Endodermal cell (in vitro differentiated cells): ENCODE results near the gene CD226. TPM values are rescaled to one million over a fixed set of nuclear protein-coding genes. Genes with fewer than 3 reads are reported as not detected.
"Not testable (repeated sequence)": the region's sequence is repeated elsewhere in the genome, so short reads cannot be mapped to it uniquely, and the experiment has no call there.

Experiments
- DNase-seq: peaks from one replicate; pipeline ENCODE4 v3.0.0-alpha.2; 2017
- H3K27ac ChIP-seq: 2 replicates; pipeline ENCODE4 v1.5.1; 2013; ENCODE audit warnings: mild to moderate bottlenecking, low read depth, low read length, moderate library complexity
- H3K27me3 ChIP-seq: 2 replicates; pipeline ENCODE4 v1.6.1; 2013; ENCODE audit warnings: mild to moderate bottlenecking, low read length, moderate library complexity; ENCODE audit not compliant: insufficient read depth, control insufficient read depth, poor library complexity, severe bottlenecking
- H3K36me3 ChIP-seq: 2 replicates; pipeline ENCODE4 v1.7.0; 2013; ENCODE audit warnings: mild to moderate bottlenecking, low read length, moderate library complexity; ENCODE audit not compliant: control insufficient read depth, insufficient read depth
- H3K4me1 ChIP-seq: one replicate; pipeline ENCODE4 v1.7.0; 2013; ENCODE audit warnings: low read length; ENCODE audit not compliant: control insufficient read depth, insufficient read depth
- H3K4me3 ChIP-seq: 2 replicates; pipeline ENCODE4 v1.5.1; 2013; ENCODE audit warnings: mild to moderate bottlenecking, low read length, moderate library complexity
- H3K9ac ChIP-seq: 2 replicates; pipeline ENCODE4 v1.6.1; 2013; ENCODE audit warnings: mild to moderate bottlenecking, low read length, moderate library complexity; ENCODE audit not compliant: poor library complexity, severe bottlenecking; ENCODE audit errors: extremely low read depth
- H3K9me3 ChIP-seq: 2 replicates; pipeline ENCODE4 v1.6.1; 2013; ENCODE audit warnings: mild to moderate bottlenecking, low read length, moderate library complexity; ENCODE audit not compliant: control insufficient read depth
- H3K27ac Mint-ChIP-seq: 2 replicates; pipeline ENCODE4 v1.8.0; 2020; ENCODE audit warnings: mixed read lengths
- H3K27me3 Mint-ChIP-seq: 2 replicates; pipeline ENCODE4 v1.8.0; 2021; ENCODE audit warnings: mild to moderate bottlenecking, mixed read lengths; ENCODE audit not compliant: insufficient read depth
- H3K36me3 Mint-ChIP-seq: 2 replicates; pipeline ENCODE4 v1.8.0; 2020; ENCODE audit warnings: low read depth, mixed read lengths
- H3K4me1 Mint-ChIP-seq: 2 replicates; pipeline ENCODE4 v1.8.0; 2020; ENCODE audit warnings: mixed read lengths
- H3K4me3 Mint-ChIP-seq: 2 replicates; pipeline ENCODE4 v1.8.0; 2020; ENCODE audit warnings: mild to moderate bottlenecking, moderate library complexity, mixed read lengths
- H3K9me3 Mint-ChIP-seq: 2 replicates; pipeline ENCODE4 v1.8.0; 2020; ENCODE audit warnings: mild to moderate bottlenecking, mixed read lengths
- CTCF ChIP-seq: fragments of 200-600 bp; sonication (generic); conservative IDR thresholded peaks from 2 replicates; pipeline ENCODE4 v1.5.0; 2021; ENCODE audit warnings: antibody characterized with exemption, mild to moderate bottlenecking
- WGBS, 2 experiments: methylation state at CpG; one replicate each; pipeline versions ENCODE4 v1.1.5 to v1.1.7; 2013; ENCODE audit warnings: missing lambda C conversion rate in 2 of 2, mixed read lengths in 1 of 2; ENCODE audit not compliant: insufficient coverage in 1 of 2, insufficient read length in 1 of 2; 5-methylcytosine and 5-hydroxymethylcytosine counted together
- total RNA-seq, 2 donors: library from RNA; stranded (reverse); fragmentation: NEBNext Ultra II Directional in 1 of 2; extraction: Animal tissue kit (Norgen Biotek cat#: 25700) in 1 of 2; gene quantifications; 2 replicates in 1 of 2; 3 replicates in 1 of 2; pipeline ENCODE4 v1.2.1, GENCODE V29; 2021

CD226 gene
- total RNA-seq, 2 donors from 2014 or later: 0.13 TPM; not detected in 1

DNA sequence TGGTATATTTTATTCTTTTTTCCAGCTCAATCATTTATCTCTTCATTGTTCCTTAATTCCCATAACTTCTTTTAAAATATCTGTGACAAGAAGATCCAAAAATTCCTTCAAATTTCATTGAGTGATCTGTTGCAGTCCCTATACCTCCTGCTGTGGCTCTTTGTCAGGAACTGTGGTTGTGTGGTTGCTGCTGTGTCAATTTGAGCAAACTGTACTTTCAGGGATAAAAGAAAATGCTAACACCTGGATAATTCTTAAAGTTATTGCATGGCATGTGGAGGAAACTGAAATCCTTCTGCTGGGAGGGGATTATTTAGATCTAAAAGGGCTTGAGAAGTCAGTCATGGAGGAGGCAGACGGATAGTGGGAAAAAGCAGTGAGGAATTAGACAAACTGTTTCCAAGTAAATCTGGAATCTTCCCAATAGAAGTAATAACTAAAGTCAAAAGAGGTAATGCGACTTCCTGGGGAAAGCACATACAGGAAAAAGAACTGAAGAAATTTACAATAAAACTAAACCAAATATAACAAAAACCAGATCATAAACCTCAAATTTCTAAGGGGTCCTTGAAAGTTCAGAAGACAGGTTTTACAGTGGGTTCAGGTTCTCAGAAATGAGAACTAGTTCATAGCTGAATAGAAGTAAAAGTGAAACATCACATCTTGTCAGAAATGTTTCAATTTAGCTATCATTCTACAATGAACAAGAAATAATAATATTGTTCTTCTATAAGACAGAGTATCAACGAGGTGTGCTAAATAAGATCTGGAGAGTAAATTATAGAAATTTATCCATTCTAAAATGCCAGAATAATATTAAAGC, 33.5 kb upstream of the CD226 start:
- WGBS, 2 experiments: 73 to 83% methylated on average over 2 of the region's 3 CpGs
- H3K36me3 ChIP-seq: no peaks in the 10 kb centered on the region
- H3K27me3 ChIP-seq: no peaks in the 10 kb centered on the region
- Mint-ChIP-seq H3K27me3 (no peaks in the 10 kb centered on the region), H3K27ac (no peak overlapping the region), H3K9me3 (peaks cover 13% of the 10 kb centered on the region), H3K4me3 (no peak overlapping the region), H3K4me1 (peaks cover 20% of the 10 kb centered on the region), H3K36me3 (peaks cover 2% of the 10 kb centered on the region)
- H3K27ac ChIP-seq: no peak overlapping the region
- no peak overlapping the region for H3K4me3 ChIP-seq
- no peak overlapping the region for H3K9ac ChIP-seq
- H3K4me1 ChIP-seq: peaks cover 3% of the 10 kb centered on the region
- no peak for DNase-seq
- no peaks in the 10 kb centered on the region for H3K9me3 ChIP-seq
- TF ChIP-seq CTCF: no peak

GRCh38 chr18:69980509-69980908, 32.8 kb upstream of the CD226 start:
- Histone ChIP-seq H3K27ac (no peak overlapping the region), H3K4me3 (no peak overlapping the region), H3K27me3 (no peaks in the 10 kb centered on the region), H3K9ac (no peak overlapping the region), H3K4me1 (peaks cover 3% of the 10 kb centered on the region), H3K9me3 (no peaks in the 10 kb centered on the region), H3K36me3 (no peaks in the 10 kb centered on the region)
- peaks cover 20% of the 10 kb centered on the region for H3K4me1 Mint-ChIP-seq
- TF ChIP-seq CTCF: no peak
- WGBS, 2 experiments: 95 to 96% methylated on average over 3 of the region's 4 CpGs
- peaks cover 20% of the 10 kb centered on the region for H3K9me3 Mint-ChIP-seq
- H3K27ac Mint-ChIP-seq: no peak overlapping the region
- H3K4me3 Mint-ChIP-seq: no peak overlapping the region
- H3K36me3 Mint-ChIP-seq: peaks cover 2% of the 10 kb centered on the region
- no peaks in the 10 kb centered on the region for H3K27me3 Mint-ChIP-seq
- DNase-seq: no peak

DNA sequence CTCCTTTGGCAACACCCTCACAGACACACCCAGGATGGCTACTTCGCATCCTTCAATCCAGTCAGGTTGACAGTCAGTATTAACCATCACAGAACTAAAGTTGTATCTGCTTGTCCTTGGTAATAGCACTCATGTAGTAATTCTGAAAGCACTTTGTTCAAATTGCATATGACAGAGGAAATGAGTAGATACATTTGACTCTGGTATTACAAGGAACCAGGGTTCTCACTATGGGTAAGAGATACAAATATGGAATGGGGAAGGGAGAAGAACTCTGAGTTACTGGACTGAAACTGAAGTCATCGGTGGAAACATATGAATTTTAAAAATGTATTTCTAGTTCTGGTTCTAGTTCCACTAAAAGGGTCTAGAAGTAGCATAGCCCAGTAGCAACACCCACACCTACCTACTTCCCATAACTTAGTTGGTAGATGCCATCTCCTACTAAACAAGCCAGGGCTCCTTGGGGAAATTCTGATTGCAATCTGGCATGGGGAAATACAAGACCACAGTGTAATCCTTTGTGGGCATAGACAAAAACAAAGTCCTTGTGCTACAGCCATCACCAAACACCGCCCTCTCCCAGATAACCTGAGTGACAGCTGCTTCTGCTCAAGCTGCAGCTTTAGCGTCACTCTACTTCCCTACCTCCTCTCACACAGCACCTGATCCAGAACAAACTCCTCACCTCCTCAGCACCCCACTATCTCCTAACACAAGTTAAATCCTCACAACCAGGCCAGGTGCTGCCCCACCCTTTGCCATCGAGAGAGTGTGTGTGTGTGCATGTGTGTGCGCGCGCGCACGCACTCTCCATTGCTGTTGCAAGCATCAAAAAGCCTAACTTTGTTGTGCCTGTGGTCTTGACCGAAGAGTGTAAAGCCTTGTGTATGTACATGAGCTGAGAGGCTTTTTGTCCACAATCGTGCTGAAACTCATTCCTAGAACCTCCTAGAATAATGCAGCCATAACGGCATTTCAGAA, 31.4 kb upstream of the CD226 start:
- no peak overlapping the region for H3K4me3 ChIP-seq
- no peak overlapping the region for H3K9ac ChIP-seq
- H3K9me3 Mint-ChIP-seq: peaks cover 21% of the 10 kb centered on the region
- H3K27ac ChIP-seq: no peak overlapping the region
- peaks cover 2% of the 10 kb centered on the region for H3K36me3 Mint-ChIP-seq
- H3K4me3 Mint-ChIP-seq: no peak overlapping the region
- H3K4me1 ChIP-seq: peaks cover 3% of the 10 kb centered on the region
- no peaks in the 10 kb centered on the region for H3K9me3 ChIP-seq
- no peaks in the 10 kb centered on the region for H3K27me3 ChIP-seq
- H3K4me1 Mint-ChIP-seq: peaks cover 20% of the 10 kb centered on the region
- H3K36me3 ChIP-seq: no peaks in the 10 kb centered on the region
- WGBS, 2 experiments: 74 to 89% methylated on average over 6 to 13 of the region's 13 CpGs
- H3K27me3 Mint-ChIP-seq: no peaks in the 10 kb centered on the region
- DNase-seq: no peak
- no peak for TF ChIP-seq CTCF
- H3K27ac Mint-ChIP-seq: no peak overlapping the region

DNA sequence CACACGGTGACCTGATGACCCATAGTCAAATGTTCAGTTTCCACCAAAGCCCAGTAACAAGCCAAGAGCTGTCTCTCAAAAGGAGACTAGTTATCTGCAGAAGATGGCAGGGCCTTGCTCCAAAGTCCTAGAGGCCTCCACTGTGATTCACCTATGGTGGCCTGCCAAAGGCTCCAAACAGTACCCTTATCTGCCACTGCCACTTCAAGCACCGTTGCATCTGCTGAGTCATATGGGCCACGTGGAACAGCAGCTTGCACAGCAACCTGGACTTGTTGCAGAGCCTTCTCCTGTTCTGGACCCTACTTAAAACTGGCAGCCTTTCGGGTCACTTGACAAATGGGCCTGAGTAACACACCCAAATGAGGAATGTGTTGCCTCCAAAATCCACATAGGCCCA, 27.6 kb upstream of the CD226 start:
- H3K27ac ChIP-seq, H3K27me3 Mint-ChIP-seq, H3K27me3 ChIP-seq, H3K4me3 Mint-ChIP-seq, H3K9ac ChIP-seq, H3K4me1 Mint-ChIP-seq, H3K4me1 ChIP-seq, H3K36me3 ChIP-seq, H3K27ac Mint-ChIP-seq, H3K4me3 ChIP-seq, H3K36me3 Mint-ChIP-seq, DNase-seq, H3K9me3 ChIP-seq: not testable (repeated sequence)
- H3K9me3 Mint-ChIP-seq: peaks cover 30% of the 10 kb centered on the region
- 89 to 93% methylated on average over 2 to 4 of the region's 4 CpGs for WGBS, 2 experiments
